Sigmoid colon (tissue), 7 donors: ENCODE data around the gene PCED1B. TPM values are rescaled to one million over a fixed set of nuclear protein-coding genes. Genes with fewer than 3 reads are reported as not detected.

ENCODE experiments used
- DNase-seq: peaks from one replicate; pipeline ENCODE4 v3.0.0-alpha.2; 2019
- H3K27ac ChIP-seq, 4 donors: fragments of 200-600 bp; sonication (generic); one replicate each; pipeline ENCODE4 v1.5.1; 2016 to 2019; ENCODE audit warnings: mild to moderate bottlenecking in 1 of 4
- H3K27me3 ChIP-seq, 3 donors: fragments of 200-600 bp; sonication (generic); one replicate each; pipeline ENCODE4 v1.5.1; 2019; ENCODE audit warnings: mild to moderate bottlenecking in 1 of 3
- H3K36me3 ChIP-seq, 4 donors: fragments of 200-600 bp; sonication (generic); one replicate each; pipeline ENCODE4 v1.5.1; 2016 to 2019
- H3K4me1 ChIP-seq, 4 donors: fragments of 200-600 bp; sonication (generic); one replicate each; pipeline ENCODE4 v1.5.1; 2017 to 2019
- H3K4me3 ChIP-seq, 4 donors: fragments of 200-600 bp; sonication (generic); one replicate each; pipeline ENCODE4 v1.5.1; 2017 to 2019; ENCODE audit warnings: mild to moderate bottlenecking in 2 of 4, moderate library complexity in 1 of 4
- H3K9me3 ChIP-seq, 4 donors: fragments of 200-600 bp in 3 of 4; sonication (generic) in 3 of 4; one replicate each; pipeline versions ENCODE4 v1.5.1 to v1.6.1; 2013 to 2019
- EP300 ChIP-seq, 4 donors: sonication (generic); formaldehyde crosslinking; IDR thresholded peaks; one replicate each; pipeline ENCODE4 v1.6.1; 2017; ENCODE audit warnings: antibody characterized with exemption in 4 of 4
- POLR2A ChIP-seq, 2 donors: fragments of 450-650 bp; IDR thresholded peaks; one replicate each; pipeline ENCODE4 v1.6.1; 2016; ENCODE audit warnings: antibody characterized with exemption in 2 of 2, mild to moderate bottlenecking in 2 of 2, moderate library complexity in 2 of 2
- POLR2AphosphoS5 ChIP-seq, 4 donors: sonication (generic); formaldehyde crosslinking; IDR thresholded peaks; one replicate each; pipeline ENCODE4 v1.6.1; 2017; ENCODE audit warnings: antibody characterized with exemption in 4 of 4
- WGBS, 2 donors: extraction: QIAGEN DNeasy Blood & Tissue Kit; methylation state at CpG; one replicate each; pipeline ENCODE4 v1.1.7; 2013; 5-methylcytosine and 5-hydroxymethylcytosine counted together
- intact Hi-C: fragments of 100-400 bp; cut with DNase I; formaldehyde crosslinking; loops from one replicate; pipeline ENCODE4 v1.15.1; 2023
- polyA plus RNA-seq, 3 donors: library from polyadenylated mRNA; stranded (reverse); fragments of 200-250 nt; gene quantifications; one replicate each; pipeline ENCODE4 v1.2.3, GENCODE V29; 2013
- total RNA-seq, 4 donors: library from RNA; depleted of rRNA; stranded (reverse); fragments of >200 nt; gene quantifications; one replicate each; pipeline ENCODE4 v1.1.0, GENCODE V29; 2016
- TF ChIP-seq, protein P1 (sequence below), 4 experiments: fragments of 450-650 bp in 3 of 4; fragments of 200-600 bp in 1 of 4; IDR thresholded peaks; one replicate each; pipeline ENCODE4 v1.5.1; 2016 to 2019; ENCODE audit warnings: antibody characterized with exemption in 4 of 4, mild to moderate bottlenecking in 3 of 4, moderate library complexity in 2 of 4
- donor health status: healthy with polysubstance abuse.
- donor health status: Bipolar disorder and iron deficiency.
- donor health status: healthy.

The PCED1B gene
- total and polyA plus RNA-seq, 7 donors, result 1.2 to 11.9 (median 5.7) TPM

DNA sequence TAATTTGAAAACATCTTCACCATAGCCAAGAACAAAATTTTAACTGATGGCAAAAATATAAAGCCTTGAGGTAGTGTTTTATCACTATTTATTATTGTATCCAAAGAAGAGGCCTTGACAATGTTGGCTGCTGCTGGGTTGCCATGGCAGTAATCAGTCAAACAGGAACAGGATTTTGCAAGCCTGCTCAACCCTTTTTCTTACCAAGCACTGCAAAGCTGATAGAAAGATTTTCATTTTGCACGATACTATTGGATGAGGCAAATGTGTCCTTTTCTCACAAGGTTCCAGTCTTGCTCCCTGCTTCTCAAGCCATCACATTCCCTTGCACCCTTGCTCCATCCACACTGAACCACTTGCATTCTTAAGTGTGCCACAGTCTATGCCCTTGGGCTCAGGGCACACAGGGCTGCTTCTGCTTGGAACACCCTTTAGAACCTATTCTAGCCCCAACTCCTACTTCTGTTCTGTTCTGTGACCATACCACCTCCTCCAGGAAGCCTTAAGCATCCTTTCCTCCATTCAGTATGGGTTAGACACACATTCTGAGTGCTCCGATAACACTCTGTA, 76.8 kb downstream of the PCED1B start:
- intact Hi-C loops, result loop anchor here (5.0 kb wide), 1 partner anchor 49 kb away; no protein-coding TSS in a partner anchor
- peak overlapping the region in 3 of 4 donors; percentile 10 to 67 (median 59) for H3K27ac ChIP-seq
- TF ChIP-seq POLR2A (IDR thresholded peaks at IDR 0.05) (no peak), EP300 (IDR thresholded peaks at IDR 0.05) (no peak), POLR2AphosphoS5 (IDR thresholded peaks at IDR 0.05) (no peak)
- TF ChIP-seq, protein P1, sequence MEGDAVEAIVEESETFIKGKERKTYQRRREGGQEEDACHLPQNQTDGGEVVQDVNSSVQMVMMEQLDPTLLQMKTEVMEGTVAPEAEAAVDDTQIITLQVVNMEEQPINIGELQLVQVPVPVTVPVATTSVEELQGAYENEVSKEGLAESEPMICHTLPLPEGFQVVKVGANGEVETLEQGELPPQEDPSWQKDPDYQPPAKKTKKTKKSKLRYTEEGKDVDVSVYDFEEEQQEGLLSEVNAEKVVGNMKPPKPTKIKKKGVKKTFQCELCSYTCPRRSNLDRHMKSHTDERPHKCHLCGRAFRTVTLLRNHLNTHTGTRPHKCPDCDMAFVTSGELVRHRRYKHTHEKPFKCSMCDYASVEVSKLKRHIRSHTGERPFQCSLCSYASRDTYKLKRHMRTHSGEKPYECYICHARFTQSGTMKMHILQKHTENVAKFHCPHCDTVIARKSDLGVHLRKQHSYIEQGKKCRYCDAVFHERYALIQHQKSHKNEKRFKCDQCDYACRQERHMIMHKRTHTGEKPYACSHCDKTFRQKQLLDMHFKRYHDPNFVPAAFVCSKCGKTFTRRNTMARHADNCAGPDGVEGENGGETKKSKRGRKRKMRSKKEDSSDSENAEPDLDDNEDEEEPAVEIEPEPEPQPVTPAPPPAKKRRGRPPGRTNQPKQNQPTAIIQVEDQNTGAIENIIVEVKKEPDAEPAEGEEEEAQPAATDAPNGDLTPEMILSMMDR (IDR thresholded peaks at IDR 0.05), result no peak
- no peaks in the 10 kb centered on the region for H3K9me3 ChIP-seq
- WGBS, 2 donors, result 48 to 83% methylated on average over 2 of the region's 2 CpGs
- no peak overlapping the region for H3K4me3 ChIP-seq
- no peak for DNase-seq
- no peaks in the 10 kb centered on the region for H3K27me3 ChIP-seq
- H3K4me1 ChIP-seq, result peaks cover 0 to 19% (median 10%) of the 10 kb centered on the region in 4 donors
- H3K36me3 ChIP-seq, result no peaks in the 10 kb centered on the region

DNA sequence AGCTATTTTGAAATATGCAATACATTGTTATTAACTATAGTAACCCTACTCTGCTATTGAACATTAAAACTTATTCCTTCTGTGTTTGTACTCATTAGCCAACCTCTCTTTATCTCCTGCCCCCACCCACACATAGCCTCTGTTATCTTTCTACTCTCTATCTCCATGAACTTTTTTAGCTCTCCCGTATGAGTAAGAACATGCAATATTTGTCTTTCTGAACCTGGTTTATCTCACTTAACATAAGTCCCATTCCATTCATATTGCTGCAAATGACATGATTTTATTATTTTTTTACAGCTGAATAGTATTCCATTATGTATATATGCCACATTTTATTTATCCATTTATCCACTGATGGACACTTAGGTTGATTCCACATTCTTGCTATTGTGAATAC, 79.4 kb downstream of the PCED1B start:
- Histone ChIP-seq H3K9me3 (peaks cover 0 to 3% (median 0%) of the 10 kb centered on the region in 4 donors), H3K36me3 (no peaks in the 10 kb centered on the region), H3K4me3 (no peak overlapping the region), H3K27ac (no peak overlapping the region), H3K27me3 (no peaks in the 10 kb centered on the region), H3K4me1 (peaks cover 0 to 19% (median 10%) of the 10 kb centered on the region in 4 donors)
- DNase-seq, result no peak
- intact Hi-C loops, result loop anchor here (5.0 kb wide), 1 partner anchor 51 kb away; no protein-coding TSS in a partner anchor
- no peak for TF ChIP-seq EP300 (IDR thresholded peaks at IDR 0.05)
- TF ChIP-seq, protein P1 (IDR thresholded peaks at IDR 0.05), result no peak
- 69 to 87% methylated on average over 1 of the region's 1 CpG for WGBS, 2 donors

DNA sequence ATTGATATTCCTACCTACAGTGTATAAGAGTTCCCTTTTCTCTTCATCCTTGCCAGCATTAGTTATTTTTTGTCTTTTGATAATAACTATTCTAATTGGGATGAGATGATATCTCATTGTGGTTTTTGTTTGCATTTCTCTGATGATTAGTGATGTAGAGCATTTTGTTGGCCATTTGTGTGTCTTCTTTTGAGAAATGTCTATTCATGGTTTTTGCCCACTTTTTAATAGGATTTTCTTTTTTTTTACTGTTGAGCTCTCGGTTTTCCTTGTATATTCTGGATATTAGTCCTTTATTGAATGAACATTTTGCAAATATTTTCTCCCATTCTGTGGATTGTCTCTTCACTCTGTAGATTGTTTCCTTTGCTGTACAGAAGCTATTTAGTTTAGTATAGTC, 79.9 kb downstream of the PCED1B start:
- TF ChIP-seq, protein P1 (IDR thresholded peaks at IDR 0.05), result no peak
- TF ChIP-seq POLR2A (IDR thresholded peaks at IDR 0.05) (no peak), POLR2AphosphoS5 (IDR thresholded peaks at IDR 0.05) (no peak), EP300 (IDR thresholded peaks at IDR 0.05) (no peak)
- intact Hi-C loops, result loop anchor here (5.0 kb wide), 1 partner anchor 52 kb away; no protein-coding TSS in a partner anchor
- Histone ChIP-seq H3K27ac (no peak overlapping the region), H3K4me3 (no peak overlapping the region), H3K27me3 (no peaks in the 10 kb centered on the region), H3K36me3 (no peaks in the 10 kb centered on the region), H3K9me3 (peaks cover 0 to 3% (median 0%) of the 10 kb centered on the region in 4 donors), H3K4me1 (peaks cover 0 to 19% (median 11%) of the 10 kb centered on the region in 4 donors)
- DNase-seq, result no peak
- WGBS, 2 donors, result 95 to 98% methylated on average over 1 of the region's 1 CpG

DNA sequence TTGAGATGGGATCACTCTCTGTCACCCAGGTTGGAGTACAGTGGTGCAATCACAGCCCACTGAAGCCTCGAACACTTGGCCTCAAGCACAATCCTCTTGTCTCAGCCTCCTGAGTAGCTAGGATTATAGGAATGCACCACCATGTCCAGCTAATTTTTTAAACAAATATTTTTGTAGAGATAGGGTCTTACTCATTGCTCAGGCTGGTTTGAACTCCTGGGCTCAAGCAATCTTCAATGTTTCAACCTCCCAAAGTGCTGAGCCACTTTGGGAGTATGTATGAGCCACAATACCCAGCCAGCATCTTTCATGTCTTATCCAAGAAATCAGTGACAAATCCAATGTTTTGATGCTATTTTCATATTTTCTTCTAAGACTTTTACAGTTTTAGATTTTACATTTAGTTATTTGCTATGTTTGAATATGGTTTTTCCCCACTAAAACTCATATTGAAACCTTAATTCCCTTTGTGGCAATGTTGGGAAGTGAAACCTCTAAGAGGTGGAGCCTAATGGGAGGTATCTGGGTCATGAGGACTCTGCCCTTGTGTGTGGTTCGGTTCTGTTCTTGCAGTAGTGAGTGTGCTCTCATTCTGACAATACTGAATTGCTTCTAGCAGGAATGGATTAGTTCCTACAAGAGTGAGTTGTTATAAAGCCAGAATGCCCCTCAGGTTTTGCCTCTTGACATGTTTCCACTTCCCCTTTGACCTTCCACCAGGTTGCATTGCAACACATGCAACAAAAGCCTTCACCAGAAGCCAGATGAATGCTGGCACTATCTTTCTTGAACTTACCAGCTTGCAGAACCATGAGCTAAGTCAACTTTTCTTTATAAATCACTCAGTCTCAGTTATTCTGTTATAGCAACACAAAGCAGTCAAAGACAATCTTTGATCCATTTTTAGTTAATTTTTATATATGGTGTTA, 81.2 kb downstream of the PCED1B start:
- no peak for DNase-seq
- Histone ChIP-seq H3K9me3 (peaks cover 0 to 3% (median 0%) of the 10 kb centered on the region in 4 donors), H3K27me3 (no peaks in the 10 kb centered on the region), H3K4me3 (no peak overlapping the region), H3K36me3 (no peaks in the 10 kb centered on the region), H3K27ac (no peak overlapping the region), H3K4me1 (peaks cover 0 to 17% (median 10%) of the 10 kb centered on the region in 4 donors)
- intact Hi-C loops, result no loop called here
- TF ChIP-seq POLR2A (IDR thresholded peaks at IDR 0.05) (no peak), POLR2AphosphoS5 (IDR thresholded peaks at IDR 0.05) (no peak), EP300 (IDR thresholded peaks at IDR 0.05) (no peak)
- TF ChIP-seq, protein P1 (IDR thresholded peaks at IDR 0.05), result no peak
- WGBS, 2 donors, result 87% methylated on average over 2 of the region's 2 CpGs
